ENCODE results near the gene MBNL1.

Gene MBNL1

GRCh38 chr3:152268555-152269055, at the start of gene MBNL1:
Gene MBNL1, plus strand, starts transcription at chr3:152268929. Its CDS starts 31,265 bp downstream, at chr3:152300194.
- peak; percentile 35 to 59 for DNase-seq

GRCh38 chr3:152219216-152219615, 49.5 kb upstream of the MBNL1 start:
- no peak for DNase-seq

- DNase-seq = no peak
Observed at GRCh38 chr3:152219769-152220255, 48.9 kb upstream of the MBNL1 start.

- DNase-seq = no peak
Observed at GRCh38 chr3:152222327-152222726, 46.4 kb upstream of the MBNL1 start.

GRCh38 chr3:152225201-152225600, 43.5 kb upstream of the MBNL1 start:
- no peak for DNase-seq

- DNase-seq = no peak
Observed at GRCh38 chr3:152226176-152226575, 42.6 kb upstream of the MBNL1 start.

GRCh38 chr3:152227027-152227426, 41.7 kb upstream of the MBNL1 start:
- DNase-seq = no peak

GRCh38 chr3:152229692-152230091, 39.0 kb upstream of the MBNL1 start:
- no peak for DNase-seq

- no peak for DNase-seq
Observed at GRCh38 chr3:152230370-152230769, 38.4 kb upstream of the MBNL1 start.

GRCh38 chr3:152232001-152232400, 36.7 kb upstream of the MBNL1 start:
- DNase-seq = no peak

GRCh38 chr3:152232679-152233078, 36.0 kb upstream of the MBNL1 start:
- no peak for DNase-seq

- DNase-seq = no peak
Observed at GRCh38 chr3:152234657-152235375, 33.9 kb upstream of the MBNL1 start.

GRCh38 chr3:152235709-152236298, 32.9 kb upstream of the MBNL1 start:
- DNase-seq = no peak

- DNase-seq = no peak
Observed at GRCh38 chr3:152236716-152237115, 32.0 kb upstream of the MBNL1 start.

- no peak for DNase-seq
Observed at GRCh38 chr3:152241142-152242017, 27.3 kb upstream of the MBNL1 start.

- DNase-seq = no peak
Observed at GRCh38 chr3:152243301-152243711, 25.4 kb upstream of the MBNL1 start.

GRCh38 chr3:152243721-152244516, 24.8 kb upstream of the MBNL1 start:
- DNase-seq = no peak

- DNase-seq = no peak
Observed at GRCh38 chr3:152244517-152244888, 24.2 kb upstream of the MBNL1 start.

GRCh38 chr3:152245498-152246170, 23.1 kb upstream of the MBNL1 start:
- no peak for DNase-seq

- DNase-seq = no peak
Observed at GRCh38 chr3:152251916-152252315, 16.8 kb upstream of the MBNL1 start.

GRCh38 chr3:152252755-152253154, 16.0 kb upstream of the MBNL1 start:
- no peak for DNase-seq

- DNase-seq = no peak
Observed at GRCh38 chr3:152253514-152253913, 15.2 kb upstream of the MBNL1 start.
